Keratinocyte (primary cell): Measurements from ENCODE around the gene NEFH. TPM values are rescaled to one million over a fixed set of nuclear protein-coding genes. Genes with fewer than 3 reads are reported as not detected.

Experiments used
- DNase-seq: peaks from one replicate; pipeline ENCODE4 v3.0.0-alpha.2; 2011; ENCODE audit warnings: low read depth, missing footprints, low spot score
- FAIRE-seq: peaks from 2 replicates; lab custom pipeline; 2011; peaks lifted over from hg19 to GRCh38; lab: Jason Lieb, UNC
- H2AFZ ChIP-seq: 2 replicates; pipeline ENCODE4 v1.6.0; 2012; ENCODE audit warnings: low read length, control low read depth, inconsistent platforms; ENCODE audit not compliant: control insufficient read depth
- H3K27ac ChIP-seq: 2 replicates; pipeline ENCODE4 v1.5.1; 2011; ENCODE audit warnings: low read length; ENCODE audit not compliant: control insufficient read depth, insufficient read depth
- H3K27me3 ChIP-seq: 3 replicates; pipeline ENCODE4 v1.6.0; 2011; ENCODE audit warnings: low read length; ENCODE audit not compliant: control insufficient read depth, insufficient read depth; ENCODE audit errors: extremely low read depth
- H3K36me3 ChIP-seq, 2 experiments: 2 replicates in 1 of 2; 3 replicates in 1 of 2; pipeline ENCODE4 v1.5.1; 2011; ENCODE audit warnings: low read length in 2 of 2, mild to moderate bottlenecking in 1 of 2; ENCODE audit not compliant: control insufficient read depth in 2 of 2, insufficient read depth in 2 of 2; ENCODE audit errors: extremely low read depth in 1 of 2
- H3K4me1 ChIP-seq: 3 replicates; pipeline ENCODE4 v1.5.1; 2011; ENCODE audit warnings: low read length; ENCODE audit not compliant: control insufficient read depth, insufficient read depth; ENCODE audit errors: extremely low read depth
- H3K4me2 ChIP-seq: 3 replicates; pipeline ENCODE4 v1.6.0; 2011; ENCODE audit warnings: low read depth, low read length; ENCODE audit not compliant: control insufficient read depth, insufficient read depth; ENCODE audit errors: extremely low read depth
- H3K4me3 ChIP-seq, 3 experiments: fragments of 200-600 bp in 1 of 3; sonication (generic) in 1 of 3; 2 replicates in 2 of 3; 3 replicates in 1 of 3; pipeline ENCODE4 v1.5.1; 2011 to 2016; ENCODE audit warnings: low read length in 3 of 3, mild to moderate bottlenecking in 3 of 3, control low read depth in 2 of 3, inconsistent platforms in 1 of 3, low read depth in 1 of 3, mixed read lengths in 1 of 3, mixed run types in 1 of 3, moderate library complexity in 1 of 3; ENCODE audit not compliant: control insufficient read depth in 2 of 3, insufficient read depth in 2 of 3; ENCODE audit errors: extremely low read depth in 1 of 3
- H3K79me2 ChIP-seq: 2 replicates; pipeline ENCODE4 v1.6.0; 2012; ENCODE audit warnings: low read length; ENCODE audit not compliant: control insufficient read depth, insufficient read depth
- H3K9ac ChIP-seq: 3 replicates; pipeline ENCODE4 v1.6.0; 2011; ENCODE audit warnings: low read length; ENCODE audit not compliant: control insufficient read depth, insufficient read depth; ENCODE audit errors: extremely low read depth
- H3K9me1 ChIP-seq: 3 replicates; pipeline ENCODE4 v1.6.0; 2011; ENCODE audit warnings: low read length; ENCODE audit not compliant: control insufficient read depth, insufficient read depth; ENCODE audit errors: extremely low read depth
- H3K9me3 ChIP-seq: 2 replicates; pipeline ENCODE4 v1.5.1; 2012; ENCODE audit warnings: low read depth, low read length; ENCODE audit not compliant: control insufficient read depth
- H4K20me1 ChIP-seq: 3 replicates; pipeline ENCODE4 v1.6.0; 2011; ENCODE audit warnings: low read length; ENCODE audit not compliant: control insufficient read depth, insufficient read depth; ENCODE audit errors: extremely low read depth
- EZH2 ChIP-seq: IDR thresholded peaks from one replicate; pipeline ENCODE4 v1.6.1; 2012; ENCODE audit warnings: inconsistent platforms, mild to moderate bottlenecking, low read length, moderate library complexity
- dilution Hi-C: fragments of 300-500 bp; cut with MboI; formaldehyde crosslinking; loops from one replicate; pipeline ENCODE4 v1.7.0; 2020; ENCODE audit warnings: low sequenced_read_pairs; ENCODE audit not compliant: extremely low pct_ligation_motif_present
- polyA plus RNA-seq, 5 experiments: library from polyadenylated mRNA; depleted of rRNA in 3 of 5; stranded (reverse) in 3 of 5; stranded (forward) in 1 of 5; unstranded in 1 of 5; fragments of >200 nt; gene quantifications; 1 replicate in 1 of 5; 2 replicates in 3 of 5; 3 replicates in 1 of 5; pipeline versions ENCODE4 v1.2.1 to v1.2.3, GENCODE V29; 2011 to 2012; ENCODE audit warnings: missing spikeins in 2 of 5, low read depth in 1 of 5, low replicate concordance in 1 of 5
- TF ChIP-seq, protein P1 (sequence below), 3 experiments: IDR thresholded peaks in 1 of 3; conservative IDR thresholded peaks in 1 of 3; optimal IDR thresholded peaks in 1 of 3; 2 replicates in 2 of 3; 3 replicates in 1 of 3; pipeline versions ENCODE3 to v1.5.1; 2011; ENCODE audit warnings: low read length in 3 of 3, mild to moderate bottlenecking in 3 of 3, moderate library complexity in 2 of 3, control low read depth in 1 of 3, inconsistent platforms in 1 of 3; ENCODE audit not compliant: insufficient read depth in 2 of 3; ENCODE audit errors: extremely low read depth in 1 of 3

Gene NEFH
- polyA plus RNA-seq, 1 donor (not counting 4 experiments of a cell fraction or from before 2014, with no cell fraction given) = 0.07 TPM

DNA sequence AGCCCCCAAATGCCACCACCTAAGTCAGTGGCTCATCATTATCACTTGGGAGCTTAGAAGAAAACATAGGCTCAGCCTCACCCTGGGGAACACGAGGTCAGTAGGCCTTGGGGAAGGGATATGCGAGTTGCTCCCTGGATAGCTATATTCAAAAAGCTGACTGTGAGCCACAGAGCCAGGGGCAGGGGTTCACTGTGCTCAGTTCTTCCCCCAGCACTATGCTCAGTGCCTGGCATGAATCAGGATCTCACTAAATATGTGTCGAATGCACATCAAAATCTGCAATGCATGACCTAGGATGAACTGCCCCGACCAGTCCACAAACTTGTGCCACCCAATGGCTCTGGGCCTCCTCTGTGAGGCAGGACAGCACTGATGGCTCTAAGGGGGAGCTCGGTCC lies 38.4 kb downstream of the NEFH start:
- H3K9ac ChIP-seq = no peak overlapping the region
- H3K27ac ChIP-seq = no peak overlapping the region
- no peak overlapping the region for H3K4me2 ChIP-seq
- H4K20me1 ChIP-seq = no peaks in the 10 kb centered on the region
- DNase-seq (no peak), FAIRE-seq (no peak)
- no peak overlapping the region for H3K4me3 ChIP-seq
- no peaks in the 10 kb centered on the region for H3K79me2 ChIP-seq
- no peaks in the 10 kb centered on the region for H3K9me3 ChIP-seq
- no peak overlapping the region for H2AFZ ChIP-seq
- TF ChIP-seq, protein P1, sequence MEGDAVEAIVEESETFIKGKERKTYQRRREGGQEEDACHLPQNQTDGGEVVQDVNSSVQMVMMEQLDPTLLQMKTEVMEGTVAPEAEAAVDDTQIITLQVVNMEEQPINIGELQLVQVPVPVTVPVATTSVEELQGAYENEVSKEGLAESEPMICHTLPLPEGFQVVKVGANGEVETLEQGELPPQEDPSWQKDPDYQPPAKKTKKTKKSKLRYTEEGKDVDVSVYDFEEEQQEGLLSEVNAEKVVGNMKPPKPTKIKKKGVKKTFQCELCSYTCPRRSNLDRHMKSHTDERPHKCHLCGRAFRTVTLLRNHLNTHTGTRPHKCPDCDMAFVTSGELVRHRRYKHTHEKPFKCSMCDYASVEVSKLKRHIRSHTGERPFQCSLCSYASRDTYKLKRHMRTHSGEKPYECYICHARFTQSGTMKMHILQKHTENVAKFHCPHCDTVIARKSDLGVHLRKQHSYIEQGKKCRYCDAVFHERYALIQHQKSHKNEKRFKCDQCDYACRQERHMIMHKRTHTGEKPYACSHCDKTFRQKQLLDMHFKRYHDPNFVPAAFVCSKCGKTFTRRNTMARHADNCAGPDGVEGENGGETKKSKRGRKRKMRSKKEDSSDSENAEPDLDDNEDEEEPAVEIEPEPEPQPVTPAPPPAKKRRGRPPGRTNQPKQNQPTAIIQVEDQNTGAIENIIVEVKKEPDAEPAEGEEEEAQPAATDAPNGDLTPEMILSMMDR (optimal IDR thresholded peaks at IDR 0.05 in 1 of 3, IDR thresholded peaks at IDR 0.05 in 1 of 3, conservative IDR thresholded peaks at IDR 0.05 in 1 of 3; ENCODE audit: extremely low read depth in 1 of 3, insufficient read depth in 2 of 3, low read length in 3 of 3) = no peak
- TF ChIP-seq EZH2 = no peak
- dilution Hi-C loops = no loop called here
- no peaks in the 10 kb centered on the region for H3K4me1 ChIP-seq
- peaks cover 30 to 44% of the 10 kb centered on the region in 2 experiments for H3K36me3 ChIP-seq
- no peaks in the 10 kb centered on the region for H3K27me3 ChIP-seq
- H3K9me1 ChIP-seq = no peaks in the 10 kb centered on the region

DNA sequence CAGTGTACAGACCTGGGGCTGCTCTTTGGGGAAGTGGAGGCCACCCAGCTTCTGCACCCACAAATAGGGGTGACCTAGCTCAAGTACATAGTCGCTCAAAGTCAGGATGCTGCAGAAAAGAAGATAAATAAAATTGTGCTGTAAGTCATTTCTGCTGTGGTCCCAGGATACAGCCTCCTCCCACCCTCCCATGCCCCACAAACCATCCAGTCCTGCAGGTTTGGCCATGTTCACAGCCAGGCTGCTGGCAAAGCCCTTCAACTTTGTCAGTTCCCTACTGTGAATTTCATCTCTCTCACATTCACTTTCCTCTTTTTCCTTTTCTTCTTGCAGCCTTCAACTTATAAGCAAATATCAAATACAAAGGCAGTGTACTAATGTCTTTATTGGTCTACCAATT lies 40.0 kb downstream of the NEFH start:
- Histone ChIP-seq H3K9me1 (no peaks in the 10 kb centered on the region), H3K36me3 (peaks cover 43 to 54% of the 10 kb centered on the region in 2 experiments), H3K9me3 (no peaks in the 10 kb centered on the region), H3K27ac (no peak overlapping the region), H3K9ac (no peak overlapping the region), H4K20me1 (no peaks in the 10 kb centered on the region), H3K4me2 (no peak overlapping the region), H2AFZ (no peak overlapping the region), H3K4me1 (no peaks in the 10 kb centered on the region), H3K4me3 (no peak overlapping the region), H3K79me2 (no peaks in the 10 kb centered on the region), H3K27me3 (no peaks in the 10 kb centered on the region)
- TF ChIP-seq EZH2 = no peak
- TF ChIP-seq, protein P1 (optimal IDR thresholded peaks at IDR 0.05 in 1 of 3, IDR thresholded peaks at IDR 0.05 in 1 of 3, conservative IDR thresholded peaks at IDR 0.05 in 1 of 3; ENCODE audit: extremely low read depth in 1 of 3, insufficient read depth in 2 of 3, low read length in 3 of 3) = no peak
- dilution Hi-C loops = no loop called here
- FAIRE-seq (no peak), DNase-seq (no peak)
